Activated gamma-delta T cell treated with Interleukin-2 at 50 U/mL for 16 hours (primary cell): ENCODE data around the gene ANKRD53.

ENCODE experiments used
- DNase-seq: peaks from one replicate; pipeline ENCODE4 v3.0.0-alpha.2; 2020

Gene ANKRD53

GRCh38 chr2:70967189-70967588, 11.2 kb upstream of the ANKRD53 start:
- DNase-seq, result no peak

GRCh38 chr2:70974592-70974991, 3.8 kb upstream of the ANKRD53 start:
- DNase-seq, result no peak

GRCh38 chr2:70975237-70975636, 3.2 kb upstream of the ANKRD53 start:
- DNase-seq, result no peak

- DNase-seq, result no peak
These were observed 725 bp upstream of the ANKRD53 start for GRCh38 chr2:70977605-70978205.

- DNase-seq, result no peak
These were observed 704 bp downstream of the ANKRD53 start for GRCh38 chr2:70979180-70979488.

- DNase-seq, result no peak
These were observed 1.2 kb downstream of the ANKRD53 start for GRCh38 chr2:70979626-70980025.

- no peak for DNase-seq
These were observed 3.0 kb downstream of the ANKRD53 start for GRCh38 chr2:70981421-70981820.

GRCh38 chr2:70981866-70982810, 3.7 kb downstream of the ANKRD53 start:
- no peak for DNase-seq

- no peak for DNase-seq
These were observed 4.5 kb downstream of the ANKRD53 start for GRCh38 chr2:70982971-70983370.

GRCh38 chr2:70983506-70984227, 5.2 kb downstream of the ANKRD53 start:
- DNase-seq, result no peak

GRCh38 chr2:70984228-70984575, 5.8 kb downstream of the ANKRD53 start:
- DNase-seq, result no peak

GRCh38 chr2:70984576-70985282, 6.3 kb downstream of the ANKRD53 start:
- DNase-seq, result peak; percentile 79

- DNase-seq, result no peak
These were observed 6.9 kb downstream of the ANKRD53 start for GRCh38 chr2:70985283-70985688.

GRCh38 chr2:70985956-70986355, 7.5 kb downstream of the ANKRD53 start:
- DNase-seq, result no peak

GRCh38 chr2:70986499-70987189, 8.2 kb downstream of the ANKRD53 start:
- DNase-seq, result no peak

- no peak for DNase-seq
These were observed 9.0 kb downstream of the ANKRD53 start for GRCh38 chr2:70987386-70987785.

GRCh38 chr2:70988151-70988550, 9.7 kb downstream of the ANKRD53 start:
- DNase-seq, result no peak

- DNase-seq, result no peak
These were observed 10.6 kb downstream of the ANKRD53 start for GRCh38 chr2:70988726-70989648.

- DNase-seq, result no peak
These were observed 11.8 kb downstream of the ANKRD53 start for GRCh38 chr2:70990216-70990615.

- no peak for DNase-seq
These were observed 12.7 kb downstream of the ANKRD53 start for GRCh38 chr2:70991142-70991541.

- DNase-seq, result no peak
These were observed 13.3 kb downstream of the ANKRD53 start for GRCh38 chr2:70991742-70992141.
